MM.1S (cell line): ENCODE measurements around the gene FGD4.

Experiments
- DNase-seq: peaks from one replicate; pipeline ENCODE4 v3.0.0-alpha.2; 2015
- H2AFZ ChIP-seq: fragments of 300-600 bp; sonication (generic); 2 replicates; pipeline ENCODE4 v1.6.0; 2016; ENCODE audit warnings: antibody characterized with exemption, low read length
- H3F3A ChIP-seq: fragments of 300-600 bp; sonication (generic); 2 replicates; pipeline ENCODE4 v1.6.1; 2016; ENCODE audit warnings: mild to moderate bottlenecking, antibody characterized with exemption, low read length, moderate library complexity, mixed read lengths; ENCODE audit not compliant: insufficient read depth
- H3K27ac ChIP-seq: fragments of 300-600 bp; sonication (generic); 2 replicates; pipeline ENCODE4 v1.5.1; 2016; ENCODE audit warnings: mild to moderate bottlenecking, low read length
- H3K27me3 ChIP-seq: fragments of 300-600 bp; sonication (generic); replicated peaks from 2 replicates; pipeline ENCODE4 v1.6.0; 2016; ENCODE audit warnings: low read length; ENCODE audit not compliant: insufficient read depth
- H3K36me3 ChIP-seq: fragments of 300-600 bp; sonication (generic); replicated peaks from 2 replicates; pipeline ENCODE4 v1.6.1; 2016; ENCODE audit warnings: mild to moderate bottlenecking, low read length, mixed read lengths; ENCODE audit not compliant: insufficient read depth
- H3K4me1 ChIP-seq: fragments of 300-600 bp; sonication (generic); 2 replicates; pipeline ENCODE4 v1.6.1; 2016; ENCODE audit warnings: low read length, mixed read lengths
- H3K4me2 ChIP-seq: fragments of 300-600 bp; sonication (generic); 2 replicates; pipeline ENCODE4 v1.6.0; 2016; ENCODE audit warnings: low read depth, low read length
- H3K4me3 ChIP-seq: fragments of 300-600 bp; sonication (generic); 2 replicates; pipeline ENCODE4 v1.5.1; 2016; ENCODE audit warnings: low read length, mixed read lengths
- H3K79me2 ChIP-seq: fragments of 300-600 bp; sonication (generic); 2 replicates; pipeline ENCODE4 v1.6.1; 2016; ENCODE audit warnings: mixed run types, low read length, mixed read lengths
- H3K9ac ChIP-seq: fragments of 300-600 bp; sonication (generic); 2 replicates; pipeline ENCODE4 v1.6.1; 2016; ENCODE audit warnings: low read length, mixed read lengths
- H3K9me2 ChIP-seq: fragments of 300-600 bp; sonication (generic); replicated peaks from 2 replicates; pipeline ENCODE4 v1.6.1; 2016; ENCODE audit warnings: mild to moderate bottlenecking, low read length, mixed read lengths; ENCODE audit not compliant: insufficient read depth
- H3K9me3 ChIP-seq: fragments of 300-600 bp; sonication (generic); replicated peaks from 2 replicates; pipeline ENCODE4 v1.6.1; 2016; ENCODE audit warnings: mild to moderate bottlenecking, low read length, mixed read lengths; ENCODE audit not compliant: insufficient read depth
- H4K20me1 ChIP-seq: fragments of 300-600 bp; sonication (generic); 2 replicates; pipeline ENCODE4 v1.6.1; 2016; ENCODE audit warnings: mild to moderate bottlenecking, low read length, moderate library complexity, mixed read lengths; ENCODE audit not compliant: insufficient read depth
- CTCF ChIP-seq: fragments of 300-600 bp; sonication (generic); IDR thresholded peaks from 2 replicates; pipeline ENCODE4 v1.5.1; 2016; ENCODE audit warnings: antibody characterized with exemption, low read length, mixed read lengths
- EZH2 ChIP-seq: fragments of 300-600 bp; sonication (generic); optimal IDR thresholded peaks from 2 replicates; pipeline ENCODE3; 2017; ENCODE audit warnings: low read depth, mild to moderate bottlenecking, antibody characterized with exemption, low read length, mixed read lengths
- EZH2phosphoT487 ChIP-seq: fragments of 300-600 bp; sonication (generic); IDR thresholded peaks from 2 replicates; pipeline ENCODE4 v1.6.1; 2018; ENCODE audit warnings: antibody characterized with exemption, low read length

FGD4 gene

GRCh38 chr12:32486158-32486557 lies 86.8 kb downstream of the FGD4 start:
- Histone ChIP-seq H3K9me3 (no peaks in the 10 kb centered on the region), H3K9ac (no peak overlapping the region), H3K79me2 (no peaks in the 10 kb centered on the region), H3K36me3 (no peaks in the 10 kb centered on the region), H3K27ac (no peak overlapping the region), H2AFZ (no peak overlapping the region), H3F3A (peaks cover 25% of the 10 kb centered on the region), H3K4me3 (no peak overlapping the region), H3K4me2 (no peak overlapping the region), H4K20me1 (no peaks in the 10 kb centered on the region), H3K9me2 (no peaks in the 10 kb centered on the region), H3K27me3 (no peaks in the 10 kb centered on the region), H3K4me1 (peaks cover 40% of the 10 kb centered on the region)
- TF ChIP-seq EZH2phosphoT487 (no peak), CTCF (no peak), EZH2 (no peak)
- DNase-seq, result no peak

GRCh38 chr12:32488132-32488531 lies 88.8 kb downstream of the FGD4 start:
- H3K4me1 ChIP-seq, result peaks cover 37% of the 10 kb centered on the region
- no peaks in the 10 kb centered on the region for H3K27me3 ChIP-seq
- no peaks in the 10 kb centered on the region for H3K36me3 ChIP-seq
- H3K27ac ChIP-seq, result no peak overlapping the region
- DNase-seq, result no peak
- no peak overlapping the region for H2AFZ ChIP-seq
- peaks cover 11% of the 10 kb centered on the region for H3F3A ChIP-seq
- no peaks in the 10 kb centered on the region for H4K20me1 ChIP-seq
- no peak overlapping the region for H3K4me3 ChIP-seq
- H3K9ac ChIP-seq, result no peak overlapping the region
- TF ChIP-seq EZH2phosphoT487, result no peak
- TF ChIP-seq CTCF, result no peak
- no peak for TF ChIP-seq EZH2
- no peak overlapping the region for H3K4me2 ChIP-seq
- H3K9me2 ChIP-seq, result no peaks in the 10 kb centered on the region
- no peaks in the 10 kb centered on the region for H3K79me2 ChIP-seq
- no peaks in the 10 kb centered on the region for H3K9me3 ChIP-seq

GRCh38 chr12:32489070-32489469 lies 89.7 kb downstream of the FGD4 start:
- TF ChIP-seq EZH2phosphoT487 (no peak), CTCF (no peak), EZH2 (no peak)
- Histone ChIP-seq H3K4me2 (no peak overlapping the region), H3K4me3 (no peak overlapping the region), H3K79me2 (no peaks in the 10 kb centered on the region), H3K9me2 (no peaks in the 10 kb centered on the region), H3K27ac (no peak overlapping the region), H2AFZ (no peak overlapping the region), H4K20me1 (no peaks in the 10 kb centered on the region), H3K9me3 (no peaks in the 10 kb centered on the region), H3K4me1 (peaks cover 27% of the 10 kb centered on the region), H3K9ac (no peak overlapping the region), H3K36me3 (no peaks in the 10 kb centered on the region), H3F3A (0 out of 2 replicates have a peak, but pooled peaks cover 3% of the 10 kb centered on the region), H3K27me3 (no peaks in the 10 kb centered on the region)
- no peak for DNase-seq

- Histone ChIP-seq H3K27ac (no peak overlapping the region), H2AFZ (no peak overlapping the region), H4K20me1 (no peaks in the 10 kb centered on the region), H3F3A (no peaks in the 10 kb centered on the region), H3K4me2 (no peak overlapping the region), H3K4me3 (no peak overlapping the region), H3K4me1 (peaks cover 30% of the 10 kb centered on the region), H3K9me3 (no peaks in the 10 kb centered on the region), H3K36me3 (no peaks in the 10 kb centered on the region), H3K9me2 (no peaks in the 10 kb centered on the region), H3K79me2 (no peaks in the 10 kb centered on the region), H3K9ac (no peak overlapping the region), H3K27me3 (no peaks in the 10 kb centered on the region)
- DNase-seq, result no peak
- TF ChIP-seq EZH2phosphoT487 (no peak), CTCF (no peak), EZH2 (no peak)
Observed at GRCh38 chr12:32490801-32491200, 91.4 kb downstream of the FGD4 start.
